ENCODE data around the gene STOML1. TPM values are rescaled to one million over a fixed set of nuclear protein-coding genes. Genes with fewer than 3 reads are reported as not detected.

The STOML1 gene
- total RNA-seq, 1 experiment from 2014 or later, result 6.9 TPM

DNA sequence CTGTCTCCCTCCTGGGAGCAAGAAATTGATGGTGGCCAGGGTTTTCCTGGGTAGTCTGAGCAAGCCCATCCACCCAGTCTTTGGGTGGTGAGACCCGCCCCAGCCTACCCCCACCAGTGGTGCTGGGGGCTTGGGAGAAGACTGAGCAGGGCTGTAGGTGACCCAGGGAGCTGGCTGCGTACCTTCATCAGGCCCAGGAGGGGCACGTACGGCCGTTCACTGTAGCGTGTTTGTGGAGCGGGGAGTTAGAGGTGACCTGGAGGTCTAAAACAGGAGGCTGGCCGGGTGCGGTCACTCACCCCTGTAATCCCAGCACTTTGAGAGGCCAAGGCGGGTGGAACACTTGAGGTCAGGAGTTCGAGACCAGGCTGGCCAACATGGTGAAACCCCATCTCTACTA is 54.4 kb downstream of the STOML1 start:
- Histone ChIP-seq H3K9me3 (ENCODE audit: control insufficient read depth, insufficient read depth, low read depth, low read length) (no peaks in the 10 kb centered on the region), H3K4me1 (ENCODE audit: control insufficient read depth, insufficient read depth, low read length) (no peaks in the 10 kb centered on the region), H3K36me3 (ENCODE audit: control insufficient read depth, insufficient read depth, low read length) (no peaks in the 10 kb centered on the region), H3K27me3 (ENCODE audit: control insufficient read depth, insufficient read depth, low read length) (no peaks in the 10 kb centered on the region), H3K27ac (ENCODE audit: low read length) (no peak overlapping the region), H3K4me3 (ENCODE audit: low read depth in 2 of 2, low read length in 2 of 2) (no peak overlapping the region)
- ChIA-PET CTCF (no interaction called here), POLR2A (no interaction called here)
- no peak for TF ChIP-seq TCF7L2 (IDR thresholded peaks at IDR 0.05; ENCODE audit: low read depth, low read length)
- TF ChIP-seq, protein P1, sequence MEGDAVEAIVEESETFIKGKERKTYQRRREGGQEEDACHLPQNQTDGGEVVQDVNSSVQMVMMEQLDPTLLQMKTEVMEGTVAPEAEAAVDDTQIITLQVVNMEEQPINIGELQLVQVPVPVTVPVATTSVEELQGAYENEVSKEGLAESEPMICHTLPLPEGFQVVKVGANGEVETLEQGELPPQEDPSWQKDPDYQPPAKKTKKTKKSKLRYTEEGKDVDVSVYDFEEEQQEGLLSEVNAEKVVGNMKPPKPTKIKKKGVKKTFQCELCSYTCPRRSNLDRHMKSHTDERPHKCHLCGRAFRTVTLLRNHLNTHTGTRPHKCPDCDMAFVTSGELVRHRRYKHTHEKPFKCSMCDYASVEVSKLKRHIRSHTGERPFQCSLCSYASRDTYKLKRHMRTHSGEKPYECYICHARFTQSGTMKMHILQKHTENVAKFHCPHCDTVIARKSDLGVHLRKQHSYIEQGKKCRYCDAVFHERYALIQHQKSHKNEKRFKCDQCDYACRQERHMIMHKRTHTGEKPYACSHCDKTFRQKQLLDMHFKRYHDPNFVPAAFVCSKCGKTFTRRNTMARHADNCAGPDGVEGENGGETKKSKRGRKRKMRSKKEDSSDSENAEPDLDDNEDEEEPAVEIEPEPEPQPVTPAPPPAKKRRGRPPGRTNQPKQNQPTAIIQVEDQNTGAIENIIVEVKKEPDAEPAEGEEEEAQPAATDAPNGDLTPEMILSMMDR (IDR thresholded peaks at IDR 0.05), result no peak
- TF ChIP-seq, protein P2, sequence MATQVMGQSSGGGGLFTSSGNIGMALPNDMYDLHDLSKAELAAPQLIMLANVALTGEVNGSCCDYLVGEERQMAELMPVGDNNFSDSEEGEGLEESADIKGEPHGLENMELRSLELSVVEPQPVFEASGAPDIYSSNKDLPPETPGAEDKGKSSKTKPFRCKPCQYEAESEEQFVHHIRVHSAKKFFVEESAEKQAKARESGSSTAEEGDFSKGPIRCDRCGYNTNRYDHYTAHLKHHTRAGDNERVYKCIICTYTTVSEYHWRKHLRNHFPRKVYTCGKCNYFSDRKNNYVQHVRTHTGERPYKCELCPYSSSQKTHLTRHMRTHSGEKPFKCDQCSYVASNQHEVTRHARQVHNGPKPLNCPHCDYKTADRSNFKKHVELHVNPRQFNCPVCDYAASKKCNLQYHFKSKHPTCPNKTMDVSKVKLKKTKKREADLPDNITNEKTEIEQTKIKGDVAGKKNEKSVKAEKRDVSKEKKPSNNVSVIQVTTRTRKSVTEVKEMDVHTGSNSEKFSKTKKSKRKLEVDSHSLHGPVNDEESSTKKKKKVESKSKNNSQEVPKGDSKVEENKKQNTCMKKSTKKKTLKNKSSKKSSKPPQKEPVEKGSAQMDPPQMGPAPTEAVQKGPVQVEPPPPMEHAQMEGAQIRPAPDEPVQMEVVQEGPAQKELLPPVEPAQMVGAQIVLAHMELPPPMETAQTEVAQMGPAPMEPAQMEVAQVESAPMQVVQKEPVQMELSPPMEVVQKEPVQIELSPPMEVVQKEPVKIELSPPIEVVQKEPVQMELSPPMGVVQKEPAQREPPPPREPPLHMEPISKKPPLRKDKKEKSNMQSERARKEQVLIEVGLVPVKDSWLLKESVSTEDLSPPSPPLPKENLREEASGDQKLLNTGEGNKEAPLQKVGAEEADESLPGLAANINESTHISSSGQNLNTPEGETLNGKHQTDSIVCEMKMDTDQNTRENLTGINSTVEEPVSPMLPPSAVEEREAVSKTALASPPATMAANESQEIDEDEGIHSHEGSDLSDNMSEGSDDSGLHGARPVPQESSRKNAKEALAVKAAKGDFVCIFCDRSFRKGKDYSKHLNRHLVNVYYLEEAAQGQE (IDR thresholded peaks at IDR 0.05; ENCODE audit: insufficient read depth in 1 of 2, low read depth in 2 of 2, low read length in 1 of 2), result no peak
- BruUV-seq (replicated peaks), result no TSS peak
- in situ Hi-C loops (cut with HindIII; ENCODE audit: low pct_unique_long_range_greater_than_20kb, low sequenced_read_pairs) (no loop called here), intact Hi-C loops (cut with micrococcal nuclease; ENCODE audit: unreplicated experiment) (no loop called here)
- no peak for DNase-seq (ENCODE audit: low read depth, low spot score)
- no peak for ATAC-seq

DNA sequence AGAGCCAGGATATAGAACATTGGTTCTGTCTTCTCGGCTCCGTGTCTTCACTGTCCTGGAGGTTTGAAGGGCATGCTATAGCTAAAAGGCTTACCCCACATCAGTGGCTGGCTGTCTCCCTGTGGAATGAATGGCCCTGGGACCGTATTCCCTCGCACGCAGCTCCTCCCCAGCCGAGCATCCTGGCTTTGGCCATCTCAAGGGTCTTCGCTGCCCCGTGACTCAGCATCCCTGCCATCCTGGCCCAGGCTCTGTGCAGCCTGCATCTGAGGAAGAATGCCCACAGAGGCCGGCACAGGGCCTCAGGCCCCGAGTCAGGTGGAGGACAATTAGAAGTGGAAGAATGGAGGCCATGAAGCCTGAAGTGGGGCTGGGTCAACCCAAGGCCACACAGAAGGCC is 54.8 kb downstream of the STOML1 start:
- POLR2A ChIA-PET, result no interaction called here
- no peaks in the 10 kb centered on the region for H3K36me3 ChIP-seq (ENCODE audit: control insufficient read depth, insufficient read depth, low read length)
- in situ Hi-C loops (cut with HindIII; ENCODE audit: low pct_unique_long_range_greater_than_20kb, low sequenced_read_pairs), result no loop called here
- CTCF ChIA-PET, result no interaction called here
- H3K27ac ChIP-seq (ENCODE audit: low read length), result no peak overlapping the region
- no peaks in the 10 kb centered on the region for H3K27me3 ChIP-seq (ENCODE audit: control insufficient read depth, insufficient read depth, low read length)
- DNase-seq (ENCODE audit: low read depth, low spot score) (no peak), ATAC-seq (no peak)
- no peak overlapping the region for H3K4me3 ChIP-seq (ENCODE audit: low read depth in 2 of 2, low read length in 2 of 2)
- H3K9me3 ChIP-seq (ENCODE audit: control insufficient read depth, insufficient read depth, low read depth, low read length), result no peaks in the 10 kb centered on the region
- H3K4me1 ChIP-seq (ENCODE audit: control insufficient read depth, insufficient read depth, low read length), result no peaks in the 10 kb centered on the region
- BruUV-seq (replicated peaks), result no TSS peak
- intact Hi-C loops (cut with micrococcal nuclease; ENCODE audit: unreplicated experiment), result no loop called here
- TF ChIP-seq SIN3A (IDR thresholded peaks at IDR 0.05; ENCODE audit: borderline replicate concordance, insufficient read depth, low read depth, low read length), result no peak
- TF ChIP-seq, protein P2 (IDR thresholded peaks at IDR 0.05; ENCODE audit: insufficient read depth in 1 of 2, low read depth in 2 of 2, low read length in 1 of 2), result no peak
- TF ChIP-seq, protein P1 (IDR thresholded peaks at IDR 0.05), result no peak
- TF ChIP-seq TCF7L2 (IDR thresholded peaks at IDR 0.05; ENCODE audit: low read depth, low read length), result no peak
- no peak for TF ChIP-seq POLR2AphosphoS5 (IDR thresholded peaks at IDR 0.05; ENCODE audit: low read depth, low read length)

All from Panc1 (cell line).